Left renal pelvis (tissue), 4 donors: ENCODE results near the gene ARL13B. TPM values are rescaled to one million over a fixed set of nuclear protein-coding genes. Genes with fewer than 3 reads are reported as not detected.

Experiments
- DNase-seq, 4 donors: peaks; one replicate each; pipeline ENCODE4 v3.0.0-alpha.2; 2013; ENCODE audit warnings: low read depth in 4 of 4, low spot score in 3 of 4
- polyA plus RNA-seq, 4 donors: library from polyadenylated mRNA; unstranded; fragments of 120-200 nt; gene quantifications; one replicate each; pipeline ENCODE4 v1.2.1, GENCODE V29; 2013; ENCODE audit not compliant: insufficient read length in 4 of 4

Gene ARL13B
- polyA plus RNA-seq, 4 donors: 16.7 to 23.5 (median 20.5) TPM

DNA sequence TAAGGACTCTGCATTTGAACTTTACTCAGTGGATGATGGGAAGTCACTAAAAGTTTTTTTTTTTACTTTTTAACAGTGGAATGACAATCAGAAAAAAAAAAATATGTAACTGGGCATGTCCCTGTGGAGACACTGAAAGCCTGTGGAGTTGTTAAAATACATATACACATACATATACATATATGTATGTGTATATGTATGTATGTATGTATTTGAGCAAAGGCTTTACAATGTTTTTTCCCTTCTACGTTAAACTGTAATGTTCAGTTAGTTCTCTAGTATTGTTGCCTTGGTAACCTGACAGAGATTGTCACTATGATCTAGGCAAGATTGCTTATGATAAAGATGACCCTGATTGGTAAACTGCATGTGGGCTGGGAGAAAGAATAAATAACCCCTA is 113.2 kb downstream of the ARL13B start:
- DNase-seq: no peak

DNA sequence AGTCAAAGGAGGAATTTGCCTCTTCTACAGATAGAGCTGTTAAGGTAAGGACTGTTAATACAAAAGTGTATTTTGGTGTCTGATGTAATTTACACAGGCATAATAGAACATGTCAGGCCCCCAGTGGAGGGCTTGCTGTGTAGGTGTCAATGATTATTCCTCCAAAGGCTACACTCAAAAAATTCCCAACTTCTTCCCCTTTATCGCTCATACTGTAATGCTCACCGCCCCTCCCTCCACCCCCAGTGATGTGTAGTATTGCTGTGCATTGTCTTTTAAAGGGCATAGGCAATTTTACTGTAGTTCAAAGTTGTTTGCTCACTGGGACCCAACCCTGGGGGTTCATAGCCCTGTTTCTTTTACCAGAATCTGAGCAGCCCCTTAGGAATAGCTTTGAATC is 115.2 kb downstream of the ARL13B start:
- no peak for DNase-seq

DNA sequence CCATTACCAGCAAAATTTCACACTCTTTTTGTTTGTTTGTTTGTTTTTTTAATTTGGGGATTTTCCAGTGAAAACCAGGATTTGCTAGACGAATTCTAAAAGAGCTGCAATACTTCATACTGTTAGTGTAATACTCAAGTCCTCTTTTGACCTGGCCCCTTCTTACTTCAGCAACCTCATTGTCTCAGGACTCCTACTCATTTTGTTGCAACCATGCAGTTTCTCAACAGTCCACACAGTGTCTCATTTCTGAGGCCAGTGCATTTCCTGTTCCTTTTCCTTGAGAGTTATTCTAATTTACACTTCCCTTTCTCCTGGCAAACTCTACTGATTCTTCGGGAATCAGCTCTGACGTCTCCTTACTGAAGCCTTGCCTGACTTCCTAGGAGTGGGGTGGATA is 118.5 kb downstream of the ARL13B start:
- DNase-seq: no peak

DNA sequence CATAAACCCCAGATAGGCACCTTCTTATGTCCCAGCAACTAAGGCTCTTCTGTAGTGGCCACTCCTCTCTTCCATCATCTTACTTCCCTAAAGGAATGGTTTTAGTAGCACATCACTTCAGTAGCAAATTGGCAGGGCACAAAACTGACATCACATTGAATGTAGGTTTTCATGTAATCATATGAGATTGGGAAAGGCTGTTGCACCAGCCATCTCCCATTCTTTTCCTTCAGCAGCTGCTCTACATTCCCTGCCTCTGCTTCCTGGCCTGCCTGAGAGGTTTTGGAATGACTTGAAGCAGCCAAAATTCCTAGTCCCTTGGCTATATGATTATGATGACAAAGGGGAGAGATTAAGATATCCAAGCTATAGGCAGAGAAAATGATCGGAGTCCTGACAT is 119.4 kb downstream of the ARL13B start:
- DNase-seq: no peak

DNA sequence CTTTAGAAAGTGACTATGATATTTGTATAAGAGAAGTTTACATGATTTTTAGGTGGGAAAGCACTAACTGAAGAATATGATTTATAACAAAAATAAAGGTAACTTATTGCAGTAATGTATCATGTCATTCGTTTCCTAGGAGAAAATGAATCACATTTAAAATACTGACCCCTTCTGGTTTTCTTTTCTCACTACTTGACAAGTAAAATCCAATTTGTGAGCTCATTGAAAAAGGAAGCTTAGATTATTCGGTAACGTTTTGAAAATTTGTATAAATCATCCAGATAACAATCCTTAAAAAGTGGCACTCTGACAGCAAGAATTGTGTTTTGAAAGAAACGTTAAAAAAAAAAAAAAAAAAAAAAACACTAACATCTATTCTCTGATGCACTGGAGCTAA is 121.9 kb downstream of the ARL13B start:
- no peak for DNase-seq

Other genes starting within 250 kb of the ARL13B start
- 10 to 100 TPM; 34.7 to 52.4 (median 42.9) TPM for gene PROS1, start 6.3 kb upstream of the ARL13B start, polyA plus RNA-seq
- under 1 TPM in 3 of 4 donors, not detected in 1; 0.26 to 0.33 (median 0.30) TPM for gene STX19, start 48.4 kb downstream of the ARL13B start, polyA plus RNA-seq
- gene DHFR2, start 82.8 kb downstream of the ARL13B start, polyA plus RNA-seq: 10 to 100 TPM; 10.0 to 14.4 (median 10.8) TPM
- 10 to 100 TPM; 11.4 to 15.4 (median 13.7) TPM for gene NSUN3, start 82.9 kb downstream of the ARL13B start, polyA plus RNA-seq